ENCODE measurements around the gene OR10H2.
"Not testable (repeated sequence)": the region's sequence is repeated elsewhere in the genome, so short reads cannot be mapped to it uniquely, and the experiment has no call there.

The OR10H2 gene

GRCh38 chr19:15727724-15728123 lies at the start of gene OR10H2:
Gene OR10H2 (plus strand): TSS chr19:15728024. CDS start chr19:15728044, 20 bp downstream.
- TF ChIP-seq CTCF (IDR thresholded peaks at IDR 0.05; ENCODE audit: low read depth, low read length), result no peak

GRCh38 chr19:15679089-15679488 lies 48.7 kb upstream of the OR10H2 start:
- Histone ChIP-seq H3K27me3 (ENCODE audit: insufficient read depth, low read depth, severe bottlenecking) (peaks cover 23% of the 10 kb centered on the region), H3K27ac (no peak overlapping the region), H3K9me3 (ENCODE audit: severe bottlenecking) (no peaks in the 10 kb centered on the region), H3K4me3 (ENCODE audit: low read depth, low read length) (no peak overlapping the region), H3K36me3 (no peaks in the 10 kb centered on the region)
- no peak for DNase-seq
- no peak for TF ChIP-seq CTCF (IDR thresholded peaks at IDR 0.05; ENCODE audit: low read depth, low read length)

More at GRCh38 chr19:15727724-15728123, at the start of gene OR10H2:
- H3K4me3 ChIP-seq (ENCODE audit: low read depth, low read length), result no peak within 1 kb of the TSS
- peaks cover 3% of the 10 kb centered on the region for H3K9me3 ChIP-seq (ENCODE audit: severe bottlenecking)
- H3K36me3 ChIP-seq, result no peaks in the 10 kb centered on the region
- DNase-seq, result no peak
- no peak within 1 kb of the TSS for H3K27ac ChIP-seq
- H3K27me3 ChIP-seq (ENCODE audit: insufficient read depth, low read depth, severe bottlenecking), result peaks cover 54% of the 10 kb centered on the region

- not testable (repeated sequence) for H3K36me3 ChIP-seq; H3K4me3 ChIP-seq (ENCODE audit: low read depth, low read length); H3K9me3 ChIP-seq (ENCODE audit: severe bottlenecking); DNase-seq; H3K27ac ChIP-seq
- H3K27me3 ChIP-seq (ENCODE audit: insufficient read depth, low read depth, severe bottlenecking), result peaks cover 29% of the 10 kb centered on the region
These were observed 48.0 kb upstream of the OR10H2 start for GRCh38 chr19:15679865-15680264.

- Histone ChIP-seq H3K27ac (no peak overlapping the region), H3K27me3 (ENCODE audit: insufficient read depth, low read depth, severe bottlenecking) (peaks cover 36% of the 10 kb centered on the region), H3K9me3 (ENCODE audit: severe bottlenecking) (no peaks in the 10 kb centered on the region), H3K36me3 (no peaks in the 10 kb centered on the region), H3K4me3 (ENCODE audit: low read depth, low read length) (no peak overlapping the region)
- no peak for TF ChIP-seq CTCF (IDR thresholded peaks at IDR 0.05; ENCODE audit: low read depth, low read length)
- no peak for DNase-seq
These were observed 47.1 kb upstream of the OR10H2 start for GRCh38 chr19:15680478-15681322.

GRCh38 chr19:15683411-15683810 lies 44.4 kb upstream of the OR10H2 start:
- no peak for TF ChIP-seq CTCF (IDR thresholded peaks at IDR 0.05; ENCODE audit: low read depth, low read length)
- Histone ChIP-seq H3K9me3 (ENCODE audit: severe bottlenecking) (peaks cover 3% of the 10 kb centered on the region), H3K4me3 (ENCODE audit: low read depth, low read length) (no peak overlapping the region), H3K27me3 (ENCODE audit: insufficient read depth, low read depth, severe bottlenecking) (peaks cover 56% of the 10 kb centered on the region), H3K36me3 (no peaks in the 10 kb centered on the region), H3K27ac (no peak overlapping the region)
- DNase-seq, result no peak

- no peak for DNase-seq
- H3K27me3 ChIP-seq (ENCODE audit: insufficient read depth, low read depth, severe bottlenecking), result peaks cover 53% of the 10 kb centered on the region
- no peaks in the 10 kb centered on the region for H3K36me3 ChIP-seq
These were observed 43.0 kb upstream of the OR10H2 start for GRCh38 chr19:15684828-15685227.

More at GRCh38 chr19:15684828-15685227, 43.0 kb upstream of the OR10H2 start:
- no peak for TF ChIP-seq CTCF (IDR thresholded peaks at IDR 0.05; ENCODE audit: low read depth, low read length)
- Histone ChIP-seq H3K27ac (no peak overlapping the region), H3K4me3 (ENCODE audit: low read depth, low read length) (no peak overlapping the region), H3K9me3 (ENCODE audit: severe bottlenecking) (peaks cover 9% of the 10 kb centered on the region)

Data from WERI-Rb-1 (cell line).